ENCODE results near the gene SLC45A1. TPM values are rescaled to one million over a fixed set of nuclear protein-coding genes. Genes with fewer than 3 reads are reported as not detected.

SLC45A1 gene
- total and polyA plus RNA-seq, 11 donors, result 0.61 to 6.2 (median 1.6) TPM

DNA sequence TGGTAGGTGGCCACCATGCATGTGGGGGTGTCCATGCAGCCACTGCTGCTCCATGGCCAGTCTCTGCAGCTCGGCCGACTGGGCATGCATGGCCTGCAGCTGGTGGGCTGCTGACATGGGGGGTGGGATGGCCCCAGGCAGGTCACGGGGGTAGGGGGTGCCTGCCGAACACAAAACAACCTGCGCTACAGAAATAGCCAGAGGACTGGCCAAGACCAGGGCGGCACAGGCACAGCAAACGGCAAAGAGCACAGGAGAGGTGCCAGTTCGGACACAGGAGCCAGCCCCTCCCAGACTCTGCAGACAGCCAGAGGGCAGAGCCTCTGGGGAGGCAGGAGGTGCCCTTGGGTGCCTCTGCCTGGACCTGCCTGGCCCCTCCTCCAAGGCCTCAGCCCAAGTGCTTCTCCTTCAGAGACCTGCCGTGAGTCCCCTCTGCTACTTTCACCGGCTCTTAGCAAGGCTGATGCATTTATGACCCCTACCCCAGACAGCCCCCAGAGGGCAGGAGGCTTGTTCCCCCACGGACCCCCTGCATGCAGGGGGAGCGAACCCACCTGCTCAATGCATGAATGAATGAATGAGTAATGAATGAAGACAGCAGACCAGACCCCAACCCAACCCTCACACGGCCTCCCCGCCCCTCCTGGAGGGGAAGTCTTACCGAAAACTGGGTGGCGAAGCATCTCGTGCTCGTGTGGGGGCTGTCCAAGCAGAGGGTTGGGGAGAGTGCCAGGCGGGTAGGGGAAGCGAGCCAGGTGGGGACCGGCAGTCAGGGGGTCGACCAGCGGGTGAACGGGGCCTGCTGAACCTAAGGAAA is 37.7 kb downstream of the SLC45A1 start:
- DNase-seq (peak in 4 of 5 donors; percentile 57 to 82 (median 72)), ATAC-seq (peak; percentile 45 to 77 (median 64))
- H3K27ac ChIP-seq, result peak overlapping the region in 11 of 12 donors; percentile 46 to 77 (median 63)
- no peaks in the 10 kb centered on the region for H3K27me3 ChIP-seq
- no peak overlapping the region for H3K4me3 ChIP-seq
- no peak for TF ChIP-seq POLR2A (IDR thresholded peaks at IDR 0.05)
- TF ChIP-seq, protein P1, sequence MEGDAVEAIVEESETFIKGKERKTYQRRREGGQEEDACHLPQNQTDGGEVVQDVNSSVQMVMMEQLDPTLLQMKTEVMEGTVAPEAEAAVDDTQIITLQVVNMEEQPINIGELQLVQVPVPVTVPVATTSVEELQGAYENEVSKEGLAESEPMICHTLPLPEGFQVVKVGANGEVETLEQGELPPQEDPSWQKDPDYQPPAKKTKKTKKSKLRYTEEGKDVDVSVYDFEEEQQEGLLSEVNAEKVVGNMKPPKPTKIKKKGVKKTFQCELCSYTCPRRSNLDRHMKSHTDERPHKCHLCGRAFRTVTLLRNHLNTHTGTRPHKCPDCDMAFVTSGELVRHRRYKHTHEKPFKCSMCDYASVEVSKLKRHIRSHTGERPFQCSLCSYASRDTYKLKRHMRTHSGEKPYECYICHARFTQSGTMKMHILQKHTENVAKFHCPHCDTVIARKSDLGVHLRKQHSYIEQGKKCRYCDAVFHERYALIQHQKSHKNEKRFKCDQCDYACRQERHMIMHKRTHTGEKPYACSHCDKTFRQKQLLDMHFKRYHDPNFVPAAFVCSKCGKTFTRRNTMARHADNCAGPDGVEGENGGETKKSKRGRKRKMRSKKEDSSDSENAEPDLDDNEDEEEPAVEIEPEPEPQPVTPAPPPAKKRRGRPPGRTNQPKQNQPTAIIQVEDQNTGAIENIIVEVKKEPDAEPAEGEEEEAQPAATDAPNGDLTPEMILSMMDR (IDR thresholded peaks at IDR 0.05), result peak in 2 of 12 donors; percentile 26 to 28
- H3K9me3 ChIP-seq, result no peaks in the 10 kb centered on the region
- peaks cover 0 to 73% (median 43%) of the 10 kb centered on the region in 12 donors for H3K4me1 ChIP-seq
- intact Hi-C loops (cut with DNase I), result loop anchor here in 2 of 10 donors (5.0 to 10.0 kb wide), 2 partner anchors 67 to 369 kb away; no protein-coding TSS in a partner anchor
- WGBS, 4 donors, result 75 to 79% (median 78%) methylated on average over 20 to 24 of the region's 24 CpGs
- H3K36me3 ChIP-seq, result peaks cover 0 to 78% (median 71%) of the 10 kb centered on the region in 9 donors

DNA sequence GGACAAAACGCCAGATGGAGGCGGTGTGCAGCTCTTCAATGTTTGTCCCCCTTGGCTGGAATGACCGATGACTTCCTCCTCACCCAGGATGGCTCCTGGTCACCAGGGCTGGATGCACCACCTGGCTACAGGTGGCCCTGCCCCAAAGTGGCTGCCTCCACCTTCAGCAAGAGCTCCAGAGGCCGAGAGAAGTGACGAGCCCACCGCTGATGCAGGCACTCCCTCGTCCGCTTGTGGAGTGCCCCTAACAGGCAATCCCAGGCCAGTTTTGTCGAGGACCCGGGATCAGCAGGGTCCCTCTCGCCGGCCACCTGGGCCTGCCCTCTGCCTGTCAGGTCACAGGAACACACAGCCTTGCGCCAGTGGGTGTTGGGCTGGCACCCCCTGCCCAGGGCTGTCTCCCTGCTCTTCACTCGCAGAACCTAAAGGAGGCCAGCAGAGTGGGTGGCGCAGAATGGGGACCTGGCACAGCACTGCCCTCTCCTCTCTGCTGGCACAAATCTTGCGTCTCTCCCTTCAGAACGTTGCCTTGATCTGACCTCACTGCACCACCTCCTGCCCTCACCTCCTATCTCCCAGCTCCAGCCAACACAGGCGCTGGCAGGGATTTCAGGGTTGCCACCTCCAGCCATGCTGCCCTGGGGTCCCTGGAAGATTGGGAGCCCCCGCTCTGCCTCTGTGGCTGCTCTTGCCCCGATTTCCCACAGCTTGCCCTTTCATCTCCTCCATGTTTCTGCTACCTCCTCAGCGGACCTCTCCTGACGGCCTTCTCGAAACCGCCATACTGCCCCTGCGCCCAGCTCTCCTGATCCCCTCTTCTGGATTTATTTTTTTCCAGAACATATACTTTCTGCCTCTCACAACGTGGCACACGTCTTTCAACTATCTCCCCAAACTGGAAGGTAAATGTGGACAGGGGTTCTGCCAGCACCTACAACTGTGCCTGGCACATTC is 38.6 kb downstream of the SLC45A1 start:
- no peaks in the 10 kb centered on the region for H3K27me3 ChIP-seq
- no peaks in the 10 kb centered on the region for H3K9me3 ChIP-seq
- peak in 4 of 5 donors; percentile 12 to 72 (median 51) for DNase-seq
- intact Hi-C loops (cut with DNase I), result loop anchor here in 2 of 10 donors (5.0 to 10.0 kb wide), 2 partner anchors 66 to 368 kb away; no protein-coding TSS in a partner anchor
- TF ChIP-seq POLR2A (IDR thresholded peaks at IDR 0.05), result no peak
- TF ChIP-seq, protein P1 (IDR thresholded peaks at IDR 0.05), result no peak
- peaks cover 0 to 85% (median 80%) of the 10 kb centered on the region in 9 donors for H3K36me3 ChIP-seq
- H3K27ac ChIP-seq, result peak overlapping the region in 10 of 12 donors; percentile 46 to 77 (median 62)
- peak in 2 of 4 donors; percentile 29 to 48 for ATAC-seq
- peaks cover 0 to 65% (median 43%) of the 10 kb centered on the region in 12 donors for H3K4me1 ChIP-seq
- no peak overlapping the region for H3K4me3 ChIP-seq
- 86 to 91% (median 89%) methylated on average over 24 to 27 of the region's 27 CpGs for WGBS, 4 donors

DNA sequence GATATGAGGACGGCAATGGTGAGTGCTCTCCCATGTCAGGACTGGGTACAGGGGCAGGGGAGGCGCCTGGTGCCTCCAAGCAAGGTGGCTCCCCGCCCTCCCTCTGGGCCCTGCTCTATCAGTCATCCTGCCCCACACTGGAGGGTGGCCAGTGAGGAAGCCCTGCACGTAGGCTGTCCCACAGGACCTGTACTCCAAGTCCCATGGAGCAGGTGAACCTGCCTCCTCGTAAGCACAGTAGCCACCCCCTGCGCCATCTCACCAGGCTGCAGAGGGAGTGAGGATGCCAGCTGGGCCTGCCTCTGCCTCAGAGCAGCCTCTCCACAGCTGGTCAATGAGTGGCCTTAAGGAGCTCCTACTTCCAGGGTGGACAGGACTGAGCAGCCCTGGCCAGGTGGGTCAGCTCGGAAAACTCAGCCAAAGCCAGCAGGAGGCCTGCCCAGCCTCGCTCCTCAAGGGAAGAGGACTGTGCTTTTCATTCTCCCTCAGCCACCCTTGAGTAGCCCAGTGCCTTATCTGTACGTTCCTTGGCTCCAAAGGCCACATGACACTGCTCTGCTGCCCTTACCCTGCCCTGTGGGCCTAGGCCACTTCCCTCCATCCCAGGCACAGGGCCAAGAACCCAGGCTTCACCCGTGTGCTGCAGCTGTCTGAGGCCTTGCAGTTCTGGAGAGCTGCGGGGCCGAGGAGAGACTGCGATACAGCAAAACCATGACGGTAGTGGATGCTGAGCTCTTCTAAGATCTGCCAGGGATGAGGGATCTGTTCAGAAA is 39.6 kb downstream of the SLC45A1 start:
- 48 to 73% (median 61%) methylated on average over 10 to 14 of the region's 14 CpGs for WGBS, 4 donors
- DNase-seq (peak in 4 of 5 donors; percentile 11 to 66 (median 54)), ATAC-seq (peak; percentile 11 to 25 (median 20))
- Histone ChIP-seq H3K4me3 (no peak overlapping the region), H3K36me3 (peaks cover 0 to 95% (median 90%) of the 10 kb centered on the region in 9 donors), H3K27me3 (no peaks in the 10 kb centered on the region), H3K9me3 (no peaks in the 10 kb centered on the region), H3K4me1 (peaks cover 0 to 57% (median 35%) of the 10 kb centered on the region in 12 donors), H3K27ac (peak overlapping the region in 11 of 12 donors; percentile 6 to 77 (median 55))
- intact Hi-C loops (cut with DNase I), result loop anchor here in 2 of 10 donors (5.0 to 10.0 kb wide), 2 partner anchors 65 to 367 kb away; no protein-coding TSS in a partner anchor
- TF ChIP-seq POLR2A (IDR thresholded peaks at IDR 0.05), result no peak
- TF ChIP-seq, protein P1 (IDR thresholded peaks at IDR 0.05), result no peak

Data from heart left ventricle (tissue), 16 donors.